K562 (cell line): ENCODE results near the gene DBI. TPM values are rescaled to one million over a fixed set of nuclear protein-coding genes. Genes with fewer than 3 reads are reported as not detected.
A peak's percentile ranks its signal among the peaks of the same experiment; 100 is the strongest.

Source experiments
- BMI1 ChIP-seq: fragments of 150-350 bp; IDR thresholded peaks from 2 replicates; pipeline ENCODE4 v1.6.1; 2014; ENCODE audit warnings: low read length
- CBFB ChIP-seq: sonication (generic); formaldehyde crosslinking; IDR thresholded peaks from 2 replicates; pipeline ENCODE4 v1.4.0; 2020; ENCODE audit warnings: mild to moderate bottlenecking, missing genetic modification reagents
- CCNT2 ChIP-seq: IDR thresholded peaks from 2 replicates; pipeline ENCODE4 v1.6.1; 2011; ENCODE audit warnings: borderline replicate concordance, low read depth, mild to moderate bottlenecking, moderate library complexity, mixed read lengths, low read length; ENCODE audit not compliant: insufficient read length; ENCODE audit errors: extremely low read depth
- CEBPG ChIP-seq, 3 experiments: fragments of 200-800 bp in 1 of 3; sonication (Bioruptor generic) in 1 of 3; sonication (generic) in 1 of 3; formaldehyde crosslinking in 1 of 3; IDR thresholded peaks in 2 of 3; conservative IDR thresholded peaks in 1 of 3; 2 replicates each; pipeline versions ENCODE4 v1.6.1 to v1.8.0; 2016 to 2022; ENCODE audit warnings: missing compliant biosample characterization in 2 of 3, missing genetic modification characterization in 2 of 3, mild to moderate bottlenecking in 1 of 3, missing genetic modification reagents in 1 of 3
- DDX20 ChIP-seq: fragments of 450-650 bp; IDR thresholded peaks from 2 replicates; pipeline ENCODE4 v1.6.1; 2016; ENCODE audit warnings: missing genetic modification characterization, low read depth, mild to moderate bottlenecking, missing compliant biosample characterization, moderate library complexity
- ELF1 ChIP-seq: fragments of 200-800 bp; sonication (Bioruptor generic); IDR thresholded peaks from 2 replicates; pipeline ENCODE4 v1.6.1; 2016; ENCODE audit warnings: missing genetic modification characterization, missing compliant biosample characterization
- GABPB1 ChIP-seq: sonication (generic); formaldehyde crosslinking; IDR thresholded peaks from 2 replicates; pipeline ENCODE4 v1.8.0; 2022; ENCODE audit warnings: mild to moderate bottlenecking, missing genetic modification reagents
- HCFC1 ChIP-seq: IDR thresholded peaks from 2 replicates; pipeline ENCODE4 v1.6.1; 2012; ENCODE audit warnings: low read depth, low read length, improper control_type of control experiment
- HNRNPH1 ChIP-seq: fragments of 200-400 bp; formaldehyde crosslinking; optimal IDR thresholded peaks from 2 replicates; pipeline ENCODE3; 2017; ENCODE audit warnings: low read depth, mild to moderate bottlenecking, low read length, moderate library complexity
- NFRKB ChIP-seq: fragments of 450-650 bp; IDR thresholded peaks from 2 replicates; pipeline ENCODE4 v1.6.1; 2016; ENCODE audit warnings: low read depth
- POU5F1 ChIP-seq: fragments of 150-350 bp; IDR thresholded peaks from 2 replicates; pipeline ENCODE4 v1.6.1; 2014; ENCODE audit warnings: borderline replicate concordance, low read length, low read depth, mild to moderate bottlenecking; ENCODE audit not compliant: partially characterized antibody
- RBBP5 ChIP-seq: fragments of 200-600 bp; sonication (generic); IDR thresholded peaks from 2 replicates; pipeline ENCODE4 v1.6.1; 2012; ENCODE audit warnings: borderline replicate concordance, mild to moderate bottlenecking, low read length, control low read depth, inconsistent platforms; ENCODE audit not compliant: insufficient read depth, poor library complexity, severe bottlenecking
- RBM14 ChIP-seq: fragments of 200-400 bp; formaldehyde crosslinking; IDR thresholded peaks from 2 replicates; pipeline ENCODE4 v1.6.1; 2018; ENCODE audit warnings: low read depth, mild to moderate bottlenecking, low read length, moderate library complexity, borderline replicate concordance; ENCODE audit not compliant: insufficient read depth
- SIN3A ChIP-seq, 2 experiments: fragments of 150-350 bp in 1 of 2; IDR thresholded peaks; 2 replicates each; pipeline ENCODE4 v1.6.1; 2011 to 2016; ENCODE audit warnings: borderline replicate concordance in 2 of 2, low read depth in 2 of 2, low read length in 2 of 2, mild to moderate bottlenecking in 2 of 2, moderate library complexity in 2 of 2; ENCODE audit not compliant: control insufficient read depth in 1 of 2
- SMARCE1 ChIP-seq: fragments of 450-650 bp; IDR thresholded peaks from 2 replicates; pipeline ENCODE4 v1.7.1; 2016; ENCODE audit warnings: mild to moderate bottlenecking
- TOE1 ChIP-seq, 2 experiments: fragments of 450-650 bp in 1 of 2; sonication (generic) in 1 of 2; formaldehyde crosslinking in 1 of 2; IDR thresholded peaks; 2 replicates each; pipeline versions ENCODE4 v1.7.1 to v1.8.0; 2016 to 2022; ENCODE audit warnings: borderline replicate concordance in 2 of 2, mild to moderate bottlenecking in 2 of 2, antibody characterized with exemption in 1 of 2, inconsistent platforms in 1 of 2, low read depth in 1 of 2, missing genetic modification reagents in 1 of 2, moderate library complexity in 1 of 2
- ZNF316 ChIP-seq: fragments of 450-650 bp; IDR thresholded peaks from 2 replicates; pipeline ENCODE4 v1.6.1; 2016
- ZNF431 ChIP-seq: sonication (generic); formaldehyde crosslinking; IDR thresholded peaks from 2 replicates; pipeline ENCODE4 v1.8.0; 2022; ENCODE audit warnings: mild to moderate bottlenecking, missing genetic modification reagents
- polyA plus RNA-seq, 8 experiments: library from polyadenylated mRNA; depleted of rRNA in 4 of 8; stranded (reverse) in 5 of 8; unstranded in 3 of 8; fragments of >200 nt; fragmentation: Nextera tagmentation in 2 of 8; fragmentation: Illumina TruSeq in 1 of 8; extraction: Ambion mirVana in 2 of 8; extraction: Trizol in 1 of 8; gene quantifications; 2 replicates each; pipeline versions ENCODE4 v1.2.1 to v1.2.3, GENCODE V29; 2011 to 2014; ENCODE audit warnings: inconsistent platforms in 1 of 8, missing spikeins in 1 of 8
- total RNA-seq, 7 experiments: library from RNA; depleted of rRNA in 6 of 7; stranded (reverse); fragments of >200 nt in 6 of 7; fragmentation: Illumina TruSeq in 2 of 7; extraction: Trizol in 2 of 7; gene quantifications; 2 replicates each; pipeline versions ENCODE4 v1.2.1 to v1.2.3, GENCODE V29; 2011 to 2021; ENCODE audit warnings: low replicate concordance in 1 of 7
- TF ChIP-seq, protein P1 (sequence below): sonication (generic); formaldehyde crosslinking; IDR thresholded peaks from 2 replicates; pipeline ENCODE4 v1.8.0; 2022; ENCODE audit warnings: mild to moderate bottlenecking, missing genetic modification reagents
- TF ChIP-seq, protein P2 (sequence below): sonication (generic); formaldehyde crosslinking; IDR thresholded peaks from 2 replicates; pipeline ENCODE4 v1.4.0; 2020; ENCODE audit warnings: mild to moderate bottlenecking, missing genetic modification reagents

The DBI gene
- total and polyA plus RNA-seq, 9 of the 15 experiments (the other 6 are each of a cell fraction or from before 2014, with no cell fraction given): 55.8 to 443 (median 194) TPM

DNA sequence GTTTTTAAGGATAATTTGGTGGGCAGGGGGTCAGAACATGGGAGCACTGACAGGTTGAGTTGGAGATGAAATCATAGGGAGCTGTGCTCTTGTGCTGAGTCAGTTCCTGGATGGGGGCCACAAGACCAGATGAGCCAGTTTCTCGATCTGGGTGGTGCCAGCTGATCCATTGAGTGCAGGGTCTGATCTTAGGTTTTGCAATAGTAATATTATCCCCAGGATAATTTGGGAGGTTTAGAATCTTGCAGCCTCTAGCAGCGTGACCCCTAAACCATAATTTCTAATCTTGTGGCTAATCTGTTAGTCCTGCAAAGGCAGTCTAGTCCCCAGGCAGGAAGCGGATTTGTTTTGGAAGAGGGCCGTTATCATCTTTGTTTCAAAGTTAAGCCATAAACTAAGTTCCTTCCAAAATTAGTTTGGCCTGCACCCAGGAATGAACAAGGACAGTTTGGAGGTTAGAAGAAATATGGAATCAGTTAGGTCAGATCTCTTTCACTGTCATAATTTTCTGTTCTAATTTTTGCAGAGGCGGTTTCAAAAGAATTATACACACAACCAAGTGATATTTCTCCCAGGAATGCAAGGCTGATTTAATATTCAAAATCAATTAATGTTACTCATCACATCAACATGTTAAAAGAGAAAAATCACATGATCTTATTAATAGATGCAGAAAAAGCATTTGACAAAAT lies 23.0 kb downstream of the DBI start (continued):
- TF ChIP-seq DDX20 (tag) (0 out of 2 replicates have a peak, but pooled peaks have one; percentile 30), ELF1 (peak; percentile 72; the same call in 1 of the 2 replicates), SMARCE1 (no peak), RBM14 (no peak), ZNF316 (peak; percentile 74), CEBPG (CRISPR knock-in tag; IDR thresholded peaks at IDR 0.05) (no peak), CEBPG (tag; conservative IDR thresholded peaks at IDR 0.05 in 1 of 2, IDR thresholded peaks at IDR 0.05 in 1 of 2) (no peak), NFRKB (no peak), BMI1 (no peak), HNRNPH1 (no peak), CBFB (CRISPR knock-in tag) (no peak), SIN3A (IDR thresholded peaks at IDR 0.05; ENCODE audit: borderline replicate concordance in 2 of 2, control insufficient read depth in 1 of 2, low read depth in 2 of 2, low read length in 2 of 2) (no peak), ZNF431 (CRISPR knock-in tag) (no peak), HCFC1 (no peak), POU5F1 (no peak), CCNT2 (no peak), TOE1 (IDR thresholded peaks at IDR 0.05; ENCODE audit: borderline replicate concordance) (no peak), TOE1 (CRISPR knock-in tag; IDR thresholded peaks at IDR 0.05; ENCODE audit: borderline replicate concordance, low read depth) (no peak), GABPB1 (CRISPR knock-in tag) (no peak), RBBP5 (no peak)
- TF ChIP-seq, protein P1, sequence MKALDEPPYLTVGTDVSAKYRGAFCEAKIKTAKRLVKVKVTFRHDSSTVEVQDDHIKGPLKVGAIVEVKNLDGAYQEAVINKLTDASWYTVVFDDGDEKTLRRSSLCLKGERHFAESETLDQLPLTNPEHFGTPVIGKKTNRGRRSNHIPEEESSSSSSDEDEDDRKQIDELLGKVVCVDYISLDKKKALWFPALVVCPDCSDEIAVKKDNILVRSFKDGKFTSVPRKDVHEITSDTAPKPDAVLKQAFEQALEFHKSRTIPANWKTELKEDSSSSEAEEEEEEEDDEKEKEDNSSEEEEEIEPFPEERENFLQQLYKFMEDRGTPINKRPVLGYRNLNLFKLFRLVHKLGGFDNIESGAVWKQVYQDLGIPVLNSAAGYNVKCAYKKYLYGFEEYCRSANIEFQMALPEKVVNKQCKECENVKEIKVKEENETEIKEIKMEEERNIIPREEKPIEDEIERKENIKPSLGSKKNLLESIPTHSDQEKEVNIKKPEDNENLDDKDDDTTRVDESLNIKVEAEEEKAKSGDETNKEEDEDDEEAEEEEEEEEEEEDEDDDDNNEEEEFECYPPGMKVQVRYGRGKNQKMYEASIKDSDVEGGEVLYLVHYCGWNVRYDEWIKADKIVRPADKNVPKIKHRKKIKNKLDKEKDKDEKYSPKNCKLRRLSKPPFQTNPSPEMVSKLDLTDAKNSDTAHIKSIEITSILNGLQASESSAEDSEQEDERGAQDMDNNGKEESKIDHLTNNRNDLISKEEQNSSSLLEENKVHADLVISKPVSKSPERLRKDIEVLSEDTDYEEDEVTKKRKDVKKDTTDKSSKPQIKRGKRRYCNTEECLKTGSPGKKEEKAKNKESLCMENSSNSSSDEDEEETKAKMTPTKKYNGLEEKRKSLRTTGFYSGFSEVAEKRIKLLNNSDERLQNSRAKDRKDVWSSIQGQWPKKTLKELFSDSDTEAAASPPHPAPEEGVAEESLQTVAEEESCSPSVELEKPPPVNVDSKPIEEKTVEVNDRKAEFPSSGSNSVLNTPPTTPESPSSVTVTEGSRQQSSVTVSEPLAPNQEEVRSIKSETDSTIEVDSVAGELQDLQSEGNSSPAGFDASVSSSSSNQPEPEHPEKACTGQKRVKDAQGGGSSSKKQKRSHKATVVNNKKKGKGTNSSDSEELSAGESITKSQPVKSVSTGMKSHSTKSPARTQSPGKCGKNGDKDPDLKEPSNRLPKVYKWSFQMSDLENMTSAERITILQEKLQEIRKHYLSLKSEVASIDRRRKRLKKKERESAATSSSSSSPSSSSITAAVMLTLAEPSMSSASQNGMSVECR (CRISPR knock-in tag): no peak
- TF ChIP-seq, protein P2, sequence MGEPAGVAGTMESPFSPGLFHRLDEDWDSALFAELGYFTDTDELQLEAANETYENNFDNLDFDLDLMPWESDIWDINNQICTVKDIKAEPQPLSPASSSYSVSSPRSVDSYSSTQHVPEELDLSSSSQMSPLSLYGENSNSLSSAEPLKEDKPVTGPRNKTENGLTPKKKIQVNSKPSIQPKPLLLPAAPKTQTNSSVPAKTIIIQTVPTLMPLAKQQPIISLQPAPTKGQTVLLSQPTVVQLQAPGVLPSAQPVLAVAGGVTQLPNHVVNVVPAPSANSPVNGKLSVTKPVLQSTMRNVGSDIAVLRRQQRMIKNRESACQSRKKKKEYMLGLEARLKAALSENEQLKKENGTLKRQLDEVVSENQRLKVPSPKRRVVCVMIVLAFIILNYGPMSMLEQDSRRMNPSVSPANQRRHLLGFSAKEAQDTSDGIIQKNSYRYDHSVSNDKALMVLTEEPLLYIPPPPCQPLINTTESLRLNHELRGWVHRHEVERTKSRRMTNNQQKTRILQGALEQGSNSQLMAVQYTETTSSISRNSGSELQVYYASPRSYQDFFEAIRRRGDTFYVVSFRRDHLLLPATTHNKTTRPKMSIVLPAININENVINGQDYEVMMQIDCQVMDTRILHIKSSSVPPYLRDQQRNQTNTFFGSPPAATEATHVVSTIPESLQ (CRISPR knock-in tag): no peak
